Umbilical cord (tissue), 2 donors: ENCODE data around the gene WDFY2. TPM values are rescaled to one million over a fixed set of nuclear protein-coding genes. Genes with fewer than 3 reads are reported as not detected.
A peak's percentile ranks its signal among the peaks of the same experiment; 100 is the strongest.

Source experiments
- DNase-seq: peaks from one replicate; pipeline ENCODE4 v3.0.0-alpha.2; 2015; ENCODE audit warnings: low spot score
- total RNA-seq: library from RNA; depleted of rRNA; stranded (reverse); fragments of >200 nt; gene quantifications from one replicate; pipeline ENCODE4 v1.2.3, GENCODE V29; 2014; ENCODE audit warnings: low replicate concordance; ENCODE audit not compliant: insufficient read depth

WDFY2 gene
- total RNA-seq, 1 donor from 2014 or later, result 14.9 TPM

DNA sequence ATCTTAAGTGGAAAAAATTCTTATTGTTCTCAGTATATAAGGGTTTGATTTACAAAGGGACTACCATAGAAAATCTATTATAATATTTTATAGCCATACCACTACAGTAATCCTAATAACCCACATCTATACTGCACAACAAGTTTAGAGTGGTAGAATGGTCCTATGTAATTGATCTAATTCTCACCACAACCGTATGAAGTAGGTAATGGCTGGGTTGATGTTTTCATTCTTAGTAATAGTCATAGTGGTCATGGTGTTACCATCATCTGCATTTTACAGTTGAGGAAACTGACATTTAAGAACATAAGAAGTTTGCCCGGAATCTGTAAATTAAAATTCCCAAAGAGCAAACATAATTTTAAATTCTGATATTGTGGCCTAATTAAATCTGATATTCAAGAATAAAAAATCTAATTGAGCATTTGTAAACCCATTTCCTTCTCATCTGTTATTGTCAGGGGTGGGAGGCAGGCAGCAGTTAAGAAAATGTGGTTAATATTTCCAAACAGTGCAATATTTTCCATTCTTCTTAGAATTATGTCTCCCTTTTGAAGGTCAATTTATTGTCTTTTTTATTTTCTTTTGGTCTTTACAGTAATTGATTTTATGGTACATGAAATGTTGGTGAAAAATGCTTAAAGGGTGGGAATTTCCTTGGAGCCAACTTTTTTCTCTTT lies 154.1 kb downstream of the WDFY2 start:
- DNase-seq, result no peak

DNA sequence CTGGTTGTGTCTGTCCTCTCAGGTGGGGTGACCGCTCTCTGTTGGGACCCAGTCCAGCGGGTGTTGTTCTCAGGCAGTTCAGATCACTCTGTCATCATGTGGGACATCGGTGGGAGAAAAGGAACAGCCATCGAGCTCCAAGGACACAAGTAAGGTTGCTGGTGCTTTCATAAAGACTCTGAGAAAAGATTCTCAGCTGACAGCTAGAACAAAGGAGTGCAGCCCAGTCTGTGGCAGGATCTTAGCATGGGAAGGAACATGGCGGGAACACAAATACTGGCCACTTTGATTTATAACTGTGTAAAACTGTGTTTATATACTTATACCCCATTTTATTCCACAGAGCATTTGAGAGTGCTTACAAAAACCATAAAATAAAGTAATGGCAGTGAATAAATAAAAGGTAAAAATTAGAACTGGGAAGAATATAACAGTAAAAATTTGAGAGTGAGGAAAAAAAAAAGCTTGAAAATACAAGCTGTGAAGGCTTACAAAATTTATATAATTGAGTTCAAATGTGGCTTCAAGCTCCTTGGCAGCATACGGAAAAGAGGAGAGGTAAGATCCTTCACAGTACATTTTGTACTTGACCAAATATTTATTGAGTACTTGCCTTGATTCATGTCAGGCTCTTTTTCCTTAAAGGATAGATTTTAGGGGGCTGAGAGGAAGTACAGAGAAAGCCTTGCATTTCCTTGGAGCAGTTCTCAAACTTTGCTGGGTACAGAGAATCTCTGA lies 154.9 kb downstream of the WDFY2 start:
- no peak for DNase-seq

DNA sequence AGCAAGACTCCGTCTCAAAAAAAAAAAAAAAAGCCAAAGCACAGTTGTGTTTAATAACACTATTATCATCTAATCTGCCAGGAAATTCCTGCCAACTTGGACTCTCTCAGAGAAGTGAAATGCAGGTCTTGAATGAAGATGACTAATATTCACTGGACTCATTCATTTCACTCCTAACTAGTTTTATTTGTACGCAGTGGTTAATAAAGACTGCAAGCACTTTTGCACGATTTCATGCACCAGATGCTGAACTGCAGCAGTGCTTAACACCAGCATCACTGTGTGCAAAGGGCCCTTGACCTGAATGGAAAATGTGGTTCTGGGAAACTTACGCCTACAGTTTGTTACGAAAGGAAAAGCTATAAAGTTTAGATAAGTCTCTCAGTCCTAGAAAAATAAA lies 156.4 kb downstream of the WDFY2 start:
- DNase-seq, result peak; percentile 35

DNA sequence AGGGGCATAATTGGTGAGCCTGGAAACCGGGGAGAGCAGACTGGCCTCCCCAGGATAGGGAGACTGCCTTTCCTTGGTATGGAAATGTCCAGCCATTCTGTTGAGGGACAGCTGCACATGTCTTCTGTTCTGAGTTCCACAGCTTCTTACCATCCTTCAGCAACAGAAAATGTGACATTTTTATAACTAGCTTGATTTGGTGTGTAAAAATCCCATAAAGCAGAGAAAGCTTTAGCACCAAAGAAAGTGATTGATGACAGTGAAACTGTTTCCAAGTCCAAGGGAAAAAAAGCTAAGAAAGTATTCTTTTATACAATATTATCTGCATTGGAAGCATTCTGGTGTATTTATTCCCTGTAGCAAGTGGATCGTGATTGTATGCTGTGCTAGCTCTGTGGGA lies 157.8 kb downstream of the WDFY2 start:
- no peak for DNase-seq

DNA sequence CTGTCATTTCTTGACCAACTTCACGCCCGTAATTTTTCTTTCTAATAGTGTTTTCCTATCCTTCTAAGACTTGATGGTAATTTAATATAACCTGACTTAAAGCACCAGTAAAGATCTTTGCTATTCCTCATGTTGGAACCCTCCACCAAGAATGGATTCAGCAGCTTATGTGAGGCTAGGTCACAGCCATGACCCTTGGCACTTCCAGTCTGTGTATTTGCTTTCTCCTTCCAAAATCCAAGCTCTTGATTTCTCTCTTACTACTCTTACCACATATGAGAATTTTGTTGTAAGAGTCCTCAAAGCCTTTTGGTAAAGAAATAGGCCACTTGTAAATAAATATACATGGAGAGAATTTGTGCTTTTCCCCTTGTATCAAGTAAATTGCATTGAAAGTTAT lies 158.3 kb downstream of the WDFY2 start:
- no peak for DNase-seq

DNA sequence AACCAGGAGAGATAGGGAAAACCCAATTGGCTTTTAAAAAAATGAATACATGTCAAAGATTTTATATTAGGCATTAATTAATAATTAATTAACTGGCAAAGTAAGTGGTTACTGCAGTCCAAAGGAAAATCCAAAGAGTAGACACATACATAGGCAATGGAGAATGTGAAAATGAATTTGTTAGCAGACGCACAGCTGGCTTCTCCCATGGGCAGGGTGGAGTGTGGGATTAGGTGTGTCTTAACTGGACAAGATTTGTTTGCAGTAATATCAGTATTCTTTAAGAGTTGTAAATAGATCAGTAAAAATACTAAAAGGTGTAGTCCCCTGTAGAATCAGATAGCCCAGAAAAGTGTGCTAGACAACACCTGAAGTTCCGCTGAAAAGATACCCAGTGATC lies 161.0 kb downstream of the WDFY2 start:
- no peak for DNase-seq

DNA sequence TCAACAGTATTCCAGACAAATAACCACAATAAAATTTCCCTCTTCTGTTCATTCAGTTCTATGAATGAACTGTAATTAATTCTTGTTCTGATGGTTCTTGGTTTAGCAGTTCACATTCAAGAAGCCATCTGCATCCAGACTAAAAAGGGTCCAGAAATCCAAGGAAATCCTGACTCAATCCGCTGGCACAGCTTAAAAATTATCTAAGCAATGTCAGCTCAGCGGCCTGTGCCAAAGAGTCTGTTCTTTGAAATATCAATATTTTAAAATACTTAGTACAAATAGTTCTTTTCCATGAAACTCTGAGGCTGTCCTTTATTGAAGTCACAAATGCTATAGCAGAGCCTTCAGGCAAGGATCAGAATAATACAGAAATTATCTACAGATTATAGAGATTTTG lies 162.5 kb downstream of the WDFY2 start:
- DNase-seq, result peak; percentile 18

DNA sequence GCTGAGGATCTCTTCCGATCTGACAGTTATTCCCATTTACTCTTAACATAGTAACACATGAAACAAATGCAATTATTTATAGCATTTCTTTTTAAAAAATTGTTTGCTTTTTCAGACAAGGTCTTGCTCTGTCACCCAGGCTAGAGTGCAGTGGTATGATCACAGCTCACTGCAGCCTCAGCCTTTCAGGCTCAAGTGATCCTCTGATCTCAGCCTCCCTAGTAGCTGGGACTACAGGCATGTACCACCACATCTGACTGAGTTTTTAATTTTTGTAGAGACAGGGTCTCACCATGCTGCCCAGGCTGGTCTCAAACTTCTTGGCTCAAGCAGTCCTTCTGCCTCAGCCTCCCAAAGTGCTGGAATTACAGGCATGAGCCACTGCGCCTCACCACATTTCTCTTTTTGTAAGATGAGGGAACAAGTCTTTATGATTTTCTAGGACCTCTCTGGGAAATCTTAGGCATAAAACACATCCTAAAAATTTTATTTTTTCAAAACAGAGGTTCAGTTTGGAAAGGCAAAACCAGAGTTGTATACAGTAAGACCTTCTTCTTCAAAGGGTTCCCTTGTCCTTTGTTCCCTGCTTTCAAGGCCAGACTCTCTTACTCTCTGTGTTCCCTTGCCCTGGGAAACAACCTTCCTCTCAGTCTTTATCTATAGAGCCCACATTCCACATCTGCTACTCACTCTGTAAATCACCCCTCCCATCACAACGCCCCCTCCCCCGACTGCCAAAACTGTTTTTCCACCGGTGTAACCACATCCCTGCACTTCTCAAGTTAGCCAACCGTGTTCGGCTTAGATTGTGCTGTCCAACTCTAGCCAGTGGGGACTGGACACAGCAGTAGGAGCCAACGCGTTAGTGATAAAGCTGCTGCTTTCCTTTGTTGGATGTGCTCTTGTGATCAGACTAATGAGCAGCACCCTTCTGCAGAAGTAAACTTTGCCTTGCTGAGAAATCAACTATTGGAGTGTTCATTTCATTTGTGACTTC lies 163.5 kb downstream of the WDFY2 start:
- DNase-seq, result no peak

DNA sequence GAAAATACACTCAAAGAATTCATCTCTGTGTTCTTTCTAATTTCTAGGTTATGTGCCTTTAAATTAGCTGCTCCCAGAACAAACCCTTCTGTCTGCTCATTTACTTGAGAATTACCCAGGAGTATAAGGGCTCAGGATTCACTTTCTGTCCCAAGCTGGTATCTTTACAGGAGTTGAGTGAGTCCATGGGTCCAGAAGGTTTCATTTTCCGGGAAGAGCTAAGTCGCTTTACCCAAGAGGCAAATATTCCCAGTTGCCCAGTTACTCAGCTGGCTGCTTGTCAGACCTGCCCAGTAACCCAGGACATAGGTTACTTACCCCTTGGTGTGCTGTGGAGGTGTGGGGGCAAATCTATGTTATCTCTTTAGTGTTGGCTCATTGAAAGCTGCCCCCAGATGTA lies 172.4 kb downstream of the WDFY2 start:
- no peak for DNase-seq

DNA sequence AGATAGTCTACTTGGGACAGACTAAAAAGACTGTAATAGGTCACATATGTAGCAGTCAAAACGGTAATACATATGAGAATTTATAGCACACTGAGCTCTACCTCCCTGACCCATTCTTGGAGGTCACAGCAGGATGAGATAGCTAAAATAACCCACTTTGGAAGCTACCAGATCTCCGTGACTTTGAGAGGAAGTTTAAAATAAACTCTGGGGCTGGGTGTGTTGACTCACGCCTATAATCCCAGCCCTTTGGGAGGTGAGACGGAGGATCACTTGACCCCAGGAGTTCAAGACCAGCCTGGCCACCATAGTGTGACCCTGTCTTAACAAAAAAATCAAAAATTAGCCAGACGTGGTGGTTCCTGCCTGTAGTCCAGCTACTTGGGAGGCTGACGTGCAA lies 174.4 kb downstream of the WDFY2 start:
- no peak for DNase-seq

DNA sequence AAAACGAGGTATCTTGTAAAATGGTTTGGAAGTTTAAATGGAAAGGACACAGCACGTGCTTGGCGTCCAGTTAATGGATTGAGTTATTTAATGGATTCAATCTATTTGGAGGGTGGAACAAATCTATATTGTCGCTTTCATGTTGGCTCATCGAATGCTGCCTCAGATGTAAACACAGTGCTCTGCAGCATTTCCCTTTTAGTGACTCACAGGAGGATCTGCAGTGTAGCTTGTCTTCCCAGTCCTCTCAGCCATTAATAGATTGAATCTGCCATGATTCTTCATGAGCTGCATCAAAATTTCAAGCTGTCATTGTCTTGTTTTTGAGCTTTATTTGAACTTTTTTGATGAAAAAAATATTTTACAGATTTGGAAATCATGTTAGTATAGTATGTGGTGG lies 175.0 kb downstream of the WDFY2 start:
- DNase-seq, result peak; percentile 8

DNA sequence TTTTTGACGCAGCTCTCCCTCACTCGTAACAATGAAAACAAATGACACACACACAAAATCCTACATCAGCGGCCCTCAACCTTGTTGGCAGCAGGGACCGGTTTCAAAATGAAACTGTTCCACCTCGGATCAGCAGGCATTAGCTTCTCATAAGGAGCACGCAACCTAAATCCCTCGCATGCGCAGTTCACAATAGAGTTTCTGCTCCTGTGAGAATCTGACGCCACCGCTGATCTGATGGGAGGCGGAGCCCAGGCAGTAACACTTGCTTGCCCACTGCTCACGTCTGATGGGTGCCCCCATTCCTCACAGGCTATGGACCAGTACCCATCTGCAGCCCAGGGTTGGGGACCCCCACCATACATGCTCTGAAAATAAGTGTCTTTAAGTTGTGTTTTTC lies 176.3 kb downstream of the WDFY2 start:
- DNase-seq, result peak; percentile 11

DNA sequence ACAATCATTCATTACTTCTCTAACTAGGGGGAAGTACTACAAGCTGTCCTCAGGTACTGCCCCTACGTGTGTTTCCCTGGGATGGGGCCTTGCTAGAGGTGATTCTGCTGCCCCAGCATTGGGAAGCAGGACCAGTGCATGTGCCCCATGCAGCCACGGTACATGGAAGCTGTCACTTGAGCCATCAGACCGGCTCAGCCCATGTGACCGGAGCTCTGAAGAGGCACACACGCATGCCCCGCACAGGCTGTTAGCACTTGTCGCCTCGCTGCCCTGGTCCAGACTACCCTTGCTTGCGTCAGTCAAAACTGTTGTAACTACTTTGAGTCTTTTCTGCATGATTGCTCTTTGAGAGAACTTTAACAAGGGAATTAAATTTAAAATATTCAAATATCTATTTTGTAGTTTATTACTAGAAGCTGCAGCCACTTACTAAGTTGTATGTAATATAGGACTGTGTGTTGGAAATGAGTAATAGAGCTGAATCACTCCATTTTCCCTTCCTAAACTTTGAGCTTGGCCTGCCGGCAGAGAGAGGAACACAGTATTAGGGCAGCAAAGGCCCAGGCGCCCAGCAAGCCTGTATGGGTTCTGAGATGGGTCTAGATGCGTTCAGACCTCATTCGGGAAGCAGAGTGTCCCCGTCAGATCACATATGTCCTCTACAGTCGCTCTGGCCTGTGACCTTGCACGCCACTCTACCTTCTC lies 177.5 kb downstream of the WDFY2 start:
- no peak for DNase-seq

DNA sequence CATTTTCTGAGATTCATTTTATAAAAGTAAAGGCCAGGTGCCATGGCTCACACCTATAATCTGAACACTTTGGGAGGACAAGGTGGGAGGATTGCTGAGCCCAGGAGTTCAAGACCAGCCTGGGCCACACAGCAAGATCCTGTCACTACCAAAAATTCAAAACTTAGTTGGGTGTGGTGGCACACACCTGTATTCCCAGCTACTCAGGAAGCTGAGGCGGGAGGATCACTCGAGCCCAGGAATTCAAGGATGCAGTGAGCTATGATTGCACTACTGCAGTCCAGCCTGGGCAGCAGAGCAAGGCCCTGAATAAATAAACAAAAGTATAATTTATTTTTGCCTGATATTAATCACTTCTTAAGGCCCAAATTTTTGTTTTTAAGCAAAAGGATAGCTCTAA lies 179.2 kb downstream of the WDFY2 start:
- DNase-seq, result no peak

DNA sequence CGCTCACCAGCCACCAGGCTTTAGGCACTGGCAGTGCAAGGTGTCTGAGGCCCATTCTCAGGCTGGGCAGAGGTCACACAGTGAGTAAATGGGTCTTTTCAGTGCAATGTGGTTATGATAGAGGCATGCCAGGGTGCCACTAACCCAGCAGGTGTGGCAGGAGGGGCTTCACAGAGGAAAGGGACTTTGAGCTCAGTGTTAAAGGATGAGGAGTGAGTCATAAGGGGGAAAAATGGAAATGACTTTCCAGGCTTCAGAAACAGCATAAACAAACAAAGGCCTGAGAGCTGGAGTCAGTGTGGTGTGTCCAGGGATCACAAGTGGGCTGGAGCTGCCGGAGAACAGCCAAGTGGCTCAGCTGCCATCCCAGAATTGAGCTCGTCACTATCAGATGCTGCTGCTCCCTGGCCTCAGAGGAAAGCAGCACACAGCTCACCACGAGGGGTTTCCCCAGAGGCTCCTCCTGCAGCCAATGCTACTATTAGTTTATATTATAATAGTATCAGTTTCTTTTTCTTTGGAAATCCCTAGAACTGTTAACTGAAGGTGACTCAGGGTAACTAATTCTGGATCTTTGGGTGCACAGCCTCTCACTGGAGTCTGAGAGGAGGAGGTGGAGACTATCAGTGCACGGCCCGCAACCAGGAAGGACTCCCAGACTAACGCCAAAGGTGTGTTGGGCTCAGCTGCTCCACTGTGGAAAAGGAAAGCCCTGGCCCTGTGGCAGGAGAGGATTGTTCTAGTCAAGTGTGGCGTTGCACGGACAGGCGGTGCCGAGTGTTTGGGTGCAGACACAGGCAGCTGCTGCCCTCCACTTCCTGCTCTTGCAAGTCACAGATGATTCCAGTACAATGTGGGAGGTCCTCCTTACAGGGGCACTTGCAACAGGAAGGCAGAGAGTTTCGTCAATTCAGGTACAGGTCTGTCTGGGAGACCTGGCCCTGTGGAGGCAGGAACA lies 180.2 kb downstream of the WDFY2 start:
- DNase-seq, result no peak

DNA sequence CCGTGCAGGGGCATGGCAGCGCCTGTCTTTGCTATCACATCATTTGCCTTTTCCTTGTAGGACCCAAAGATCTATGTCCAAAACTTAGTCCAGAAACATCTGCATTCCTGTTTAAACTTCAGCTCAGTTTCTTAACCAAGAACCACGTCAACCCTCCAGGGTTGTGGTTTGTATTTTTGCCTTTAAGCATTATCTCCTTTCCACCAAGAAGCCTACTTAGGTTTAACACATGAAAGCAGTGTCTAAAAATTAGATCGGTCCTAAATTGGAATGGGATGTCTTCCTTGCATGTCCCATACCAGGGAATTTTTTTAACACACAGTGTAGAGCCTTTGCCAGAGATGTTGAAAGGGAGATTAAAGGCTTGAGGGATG lies 180.9 kb downstream of the WDFY2 start:
- no peak for DNase-seq

DNA sequence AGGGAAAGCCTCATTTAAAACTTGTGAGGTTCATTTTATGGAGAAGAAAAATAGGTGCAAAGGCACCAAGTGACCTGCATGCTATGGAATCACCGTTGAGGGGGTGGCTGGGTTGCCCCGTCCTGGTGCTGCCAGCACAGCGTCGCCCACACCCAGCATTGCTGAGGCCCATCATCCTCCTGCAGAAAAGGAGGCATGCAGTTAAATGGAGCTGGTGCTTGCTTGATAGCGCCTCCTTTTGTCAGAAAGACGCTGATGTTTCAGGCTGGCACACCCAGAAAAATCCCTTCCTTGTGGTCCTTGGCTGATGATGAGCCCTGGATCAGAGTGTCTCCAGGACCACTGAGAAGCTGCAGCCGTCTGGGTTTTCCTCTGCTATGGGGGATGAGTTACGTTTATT lies 182.8 kb downstream of the WDFY2 start:
- no peak for DNase-seq

DNA sequence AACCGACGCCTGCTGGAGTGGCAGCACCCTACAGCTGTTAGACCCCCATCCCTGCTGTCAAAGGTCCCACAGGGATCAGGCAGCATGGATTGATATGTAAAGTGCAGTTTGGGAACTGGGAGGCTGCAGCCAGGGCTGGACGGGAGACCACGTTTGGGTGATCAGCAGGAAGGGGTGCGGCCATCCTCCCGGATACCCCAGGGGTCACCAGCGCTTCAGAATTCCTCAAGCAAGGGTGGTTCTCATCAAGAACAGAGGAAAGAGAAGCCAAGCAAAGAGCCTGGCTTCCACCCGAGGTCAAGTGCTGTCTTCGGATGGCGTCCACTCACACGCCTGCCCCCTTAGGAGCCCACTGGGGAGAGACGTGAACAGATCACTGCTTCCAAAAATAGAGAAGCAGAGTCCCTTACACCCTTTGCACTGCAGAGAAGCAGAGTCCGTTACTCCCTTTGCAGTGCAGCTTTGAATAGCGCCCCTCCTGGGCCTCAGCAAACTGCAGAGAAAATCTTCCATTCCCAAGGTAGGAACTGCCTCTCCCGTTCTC lies 184.2 kb downstream of the WDFY2 start:
- no peak for DNase-seq

DNA sequence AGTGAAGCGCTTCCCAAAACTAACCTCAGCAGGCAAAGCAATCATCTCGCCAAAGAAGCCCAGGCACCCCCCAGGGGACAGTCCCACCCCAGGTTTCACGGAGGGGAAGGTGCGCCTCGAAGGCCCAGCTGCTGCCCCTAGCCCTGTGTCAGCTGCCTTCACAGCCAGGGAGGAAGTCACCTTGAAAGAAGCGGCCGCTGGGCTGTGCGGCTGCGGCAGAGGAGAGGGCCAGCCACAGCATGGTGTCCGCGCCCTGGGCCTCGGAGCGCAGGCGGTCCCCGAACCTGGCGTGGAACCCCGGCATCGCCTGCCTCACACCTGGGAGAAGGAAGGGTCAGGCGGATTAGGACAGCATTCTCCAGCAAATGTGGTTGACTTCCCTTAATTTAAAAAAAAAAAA lies 184.7 kb downstream of the WDFY2 start:
- no peak for DNase-seq

DNA sequence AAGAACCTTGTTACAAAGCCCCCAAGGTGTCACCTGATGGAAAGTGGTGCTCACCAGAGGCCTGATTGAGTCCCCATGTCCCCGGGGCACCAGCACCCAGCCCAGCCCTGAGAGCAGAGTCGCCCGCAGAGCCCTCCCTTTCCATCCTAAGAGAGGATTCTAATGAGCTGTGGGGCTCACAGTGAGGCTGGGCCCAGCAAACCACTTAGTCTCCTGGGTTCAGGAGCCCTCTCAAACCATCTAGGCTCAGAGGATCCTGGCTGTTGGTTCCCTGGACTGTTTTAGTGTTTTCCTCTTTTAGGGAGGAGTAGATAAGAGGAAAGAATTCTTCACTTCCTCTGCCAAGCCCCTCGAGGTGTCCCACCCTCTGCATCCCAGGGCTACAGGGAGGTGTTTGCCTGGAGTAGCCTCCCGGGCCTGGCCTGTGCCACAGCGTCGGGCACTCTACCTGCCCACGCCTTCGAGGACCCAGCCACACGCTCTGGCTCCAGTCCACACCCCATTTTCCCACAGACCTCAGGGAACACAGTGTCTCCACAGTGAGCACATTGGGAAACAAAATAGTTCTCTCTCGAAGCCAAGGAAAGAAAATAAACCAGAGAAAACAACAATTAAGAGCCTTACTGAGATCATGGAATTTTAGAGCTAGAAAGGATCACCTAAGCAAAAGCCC lies 185.3 kb downstream of the WDFY2 start:
- DNase-seq, result no peak
